Measurements from ENCODE around the gene PAGR1. TPM values are rescaled to one million over a fixed set of nuclear protein-coding genes. Genes with fewer than 3 reads are reported as not detected.
A peak's percentile ranks its signal among the peaks of the same experiment; 100 is the strongest.

PAGR1 gene
- total and polyA plus RNA-seq, 2 of the 13 experiments (the other 11 are each of a cell fraction or from before 2014, with no cell fraction given): 9.8 to 66.4 TPM

DNA sequence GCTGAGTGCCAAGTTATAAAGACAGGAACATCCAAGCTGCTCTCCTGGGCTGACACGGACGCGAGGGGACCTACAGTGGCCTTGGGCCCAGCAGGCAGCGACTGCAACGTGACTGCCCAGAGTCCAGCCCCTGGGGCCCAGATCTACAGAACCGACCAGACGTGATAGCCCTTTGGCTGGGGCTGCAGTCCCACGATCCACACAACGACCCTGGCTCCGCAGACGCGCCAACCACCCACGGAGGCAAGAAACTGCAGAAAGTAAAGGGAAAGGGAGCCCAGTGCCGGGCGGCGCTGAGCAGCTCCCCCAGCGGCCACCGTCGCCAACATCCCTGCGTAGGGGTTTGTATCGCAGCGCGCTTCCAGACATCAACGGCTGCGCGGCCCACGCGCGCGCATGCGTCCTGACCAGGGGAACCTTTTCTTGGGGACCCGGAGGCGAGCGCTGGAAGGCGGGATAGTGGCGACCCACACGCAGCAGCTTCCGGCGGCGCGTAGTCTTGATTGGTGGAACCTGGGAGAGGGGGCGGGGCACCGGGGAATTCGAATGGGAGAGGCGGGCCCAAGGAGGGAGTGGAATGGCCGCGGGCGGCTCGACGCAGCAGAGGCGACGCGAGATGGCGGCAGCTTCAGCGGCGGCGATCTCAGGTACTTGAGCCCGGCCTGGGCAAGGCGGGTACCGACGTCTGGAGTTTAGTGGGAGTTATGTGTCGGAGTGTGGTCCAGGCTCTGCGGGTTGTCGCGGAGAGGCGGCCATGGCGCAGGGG, 25.6 kb upstream of the PAGR1 start, which contains the start of gene KIF22 (continued):
- TF ChIP-seq, protein P1, sequence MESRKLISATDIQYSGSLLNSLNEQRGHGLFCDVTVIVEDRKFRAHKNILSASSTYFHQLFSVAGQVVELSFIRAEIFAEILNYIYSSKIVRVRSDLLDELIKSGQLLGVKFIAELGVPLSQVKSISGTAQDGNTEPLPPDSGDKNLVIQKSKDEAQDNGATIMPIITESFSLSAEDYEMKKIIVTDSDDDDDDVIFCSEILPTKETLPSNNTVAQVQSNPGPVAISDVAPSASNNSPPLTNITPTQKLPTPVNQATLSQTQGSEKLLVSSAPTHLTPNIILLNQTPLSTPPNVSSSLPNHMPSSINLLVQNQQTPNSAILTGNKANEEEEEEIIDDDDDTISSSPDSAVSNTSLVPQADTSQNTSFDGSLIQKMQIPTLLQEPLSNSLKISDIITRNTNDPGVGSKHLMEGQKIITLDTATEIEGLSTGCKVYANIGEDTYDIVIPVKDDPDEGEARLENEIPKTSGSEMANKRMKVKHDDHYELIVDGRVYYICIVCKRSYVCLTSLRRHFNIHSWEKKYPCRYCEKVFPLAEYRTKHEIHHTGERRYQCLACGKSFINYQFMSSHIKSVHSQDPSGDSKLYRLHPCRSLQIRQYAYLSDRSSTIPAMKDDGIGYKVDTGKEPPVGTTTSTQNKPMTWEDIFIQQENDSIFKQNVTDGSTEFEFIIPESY (CRISPR knock-in tag; IDR thresholded peaks at IDR 0.05): peak; percentile 47
- TF ChIP-seq, protein P2, sequence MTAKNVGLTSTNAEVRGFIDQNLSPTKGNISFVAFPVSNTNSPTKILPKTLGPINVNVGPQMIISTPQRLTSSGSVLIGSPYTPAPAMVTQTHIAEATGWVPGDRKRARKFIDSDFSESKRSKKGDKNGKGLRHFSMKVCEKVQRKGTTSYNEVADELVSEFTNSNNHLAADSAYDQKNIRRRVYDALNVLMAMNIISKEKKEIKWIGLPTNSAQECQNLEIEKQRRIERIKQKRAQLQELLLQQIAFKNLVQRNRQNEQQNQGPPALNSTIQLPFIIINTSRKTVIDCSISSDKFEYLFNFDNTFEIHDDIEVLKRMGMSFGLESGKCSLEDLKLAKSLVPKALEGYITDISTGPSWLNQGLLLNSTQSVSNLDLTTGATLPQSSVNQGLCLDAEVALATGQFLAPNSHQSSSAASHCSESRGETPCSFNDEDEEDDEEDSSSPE (CRISPR knock-in tag; IDR thresholded peaks at IDR 0.05): peak; percentile 99
- TF ChIP-seq AKAP8 (CRISPR knock-in tag; IDR thresholded peaks at IDR 0.05): peak; percentile 79
- TF ChIP-seq, protein P3, sequence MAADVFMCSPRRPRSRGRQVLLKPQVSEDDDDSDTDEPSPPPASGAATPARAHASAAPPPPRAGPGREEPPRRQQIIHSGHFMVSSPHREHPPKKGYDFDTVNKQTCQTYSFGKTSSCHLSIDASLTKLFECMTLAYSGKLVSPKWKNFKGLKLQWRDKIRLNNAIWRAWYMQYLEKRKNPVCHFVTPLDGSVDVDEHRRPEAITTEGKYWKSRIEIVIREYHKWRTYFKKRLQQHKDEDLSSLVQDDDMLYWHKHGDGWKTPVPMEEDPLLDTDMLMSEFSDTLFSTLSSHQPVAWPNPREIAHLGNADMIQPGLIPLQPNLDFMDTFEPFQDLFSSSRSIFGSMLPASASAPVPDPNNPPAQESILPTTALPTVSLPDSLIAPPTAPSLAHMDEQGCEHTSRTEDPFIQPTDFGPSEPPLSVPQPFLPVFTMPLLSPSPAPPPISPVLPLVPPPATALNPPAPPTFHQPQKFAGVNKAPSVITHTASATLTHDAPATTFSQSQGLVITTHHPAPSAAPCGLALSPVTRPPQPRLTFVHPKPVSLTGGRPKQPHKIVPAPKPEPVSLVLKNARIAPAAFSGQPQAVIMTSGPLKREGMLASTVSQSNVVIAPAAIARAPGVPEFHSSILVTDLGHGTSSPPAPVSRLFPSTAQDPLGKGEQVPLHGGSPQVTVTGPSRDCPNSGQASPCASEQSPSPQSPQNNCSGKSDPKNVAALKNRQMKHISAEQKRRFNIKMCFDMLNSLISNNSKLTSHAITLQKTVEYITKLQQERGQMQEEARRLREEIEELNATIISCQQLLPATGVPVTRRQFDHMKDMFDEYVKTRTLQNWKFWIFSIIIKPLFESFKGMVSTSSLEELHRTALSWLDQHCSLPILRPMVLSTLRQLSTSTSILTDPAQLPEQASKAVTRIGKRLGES (CRISPR knock-in tag; IDR thresholded peaks at IDR 0.05; ENCODE audit: borderline replicate concordance): peak; percentile 69; the same call in 1 of the 2 replicates
- TF ChIP-seq ZNF234 (CRISPR knock-in tag; conservative IDR thresholded peaks at IDR 0.05): peak; percentile 62; the same call in 1 of the 2 replicates
- 0 out of 2 replicates have a peak, but pooled peaks have one; percentile 26 for TF ChIP-seq RFX5 (IDR thresholded peaks at IDR 0.05; ENCODE audit: low read depth, low read length)
- TF ChIP-seq ZSCAN21 (CRISPR knock-in tag; IDR thresholded peaks at IDR 0.05; ENCODE audit: borderline replicate concordance): peak; percentile 61
- no peak for TF ChIP-seq PLRG1 (conservative IDR thresholded peaks at IDR 0.05)
- peak; percentile 72 for TF ChIP-seq ZNF768 (CRISPR knock-in tag; IDR thresholded peaks at IDR 0.05)
- no peak for TF ChIP-seq ZSCAN30 (CRISPR knock-in tag; IDR thresholded peaks at IDR 0.05)
- TF ChIP-seq ZNF879 (CRISPR knock-in tag; IDR thresholded peaks at IDR 0.05): 0 out of 2 replicates have a peak, but pooled peaks have one; percentile 78
- 0 out of 2 replicates have a peak, but pooled peaks have one; percentile 8 for TF ChIP-seq CERS6 (CRISPR knock-in tag; IDR thresholded peaks at IDR 0.05)
- TF ChIP-seq ELF3 (CRISPR knock-in tag; IDR thresholded peaks at IDR 0.05): peak; percentile 70
- TF ChIP-seq ZNF33A (CRISPR knock-in tag; IDR thresholded peaks at IDR 0.05; ENCODE audit: borderline replicate concordance): peak; percentile 82; the same call in 1 of the 2 replicates
- peak; percentile 99 for TF ChIP-seq ARID4A (CRISPR knock-in tag; IDR thresholded peaks at IDR 0.05; ENCODE audit: borderline replicate concordance)

All from HepG2 (cell line).